ENCODE data around the gene IRF2BPL.

- TF ChIP-seq EP300 (IDR thresholded peaks at IDR 0.05) (peak; percentile 89), CTCF (IDR thresholded peaks at IDR 0.05) (no peak)
Observed at GRCh38 chr14:77028384-77029231, at the start of gene IRF2BPL.
